ENCODE results near the gene CEP126. TPM values are rescaled to one million over a fixed set of nuclear protein-coding genes. Genes with fewer than 3 reads are reported as not detected.

Gene CEP126, protein sequence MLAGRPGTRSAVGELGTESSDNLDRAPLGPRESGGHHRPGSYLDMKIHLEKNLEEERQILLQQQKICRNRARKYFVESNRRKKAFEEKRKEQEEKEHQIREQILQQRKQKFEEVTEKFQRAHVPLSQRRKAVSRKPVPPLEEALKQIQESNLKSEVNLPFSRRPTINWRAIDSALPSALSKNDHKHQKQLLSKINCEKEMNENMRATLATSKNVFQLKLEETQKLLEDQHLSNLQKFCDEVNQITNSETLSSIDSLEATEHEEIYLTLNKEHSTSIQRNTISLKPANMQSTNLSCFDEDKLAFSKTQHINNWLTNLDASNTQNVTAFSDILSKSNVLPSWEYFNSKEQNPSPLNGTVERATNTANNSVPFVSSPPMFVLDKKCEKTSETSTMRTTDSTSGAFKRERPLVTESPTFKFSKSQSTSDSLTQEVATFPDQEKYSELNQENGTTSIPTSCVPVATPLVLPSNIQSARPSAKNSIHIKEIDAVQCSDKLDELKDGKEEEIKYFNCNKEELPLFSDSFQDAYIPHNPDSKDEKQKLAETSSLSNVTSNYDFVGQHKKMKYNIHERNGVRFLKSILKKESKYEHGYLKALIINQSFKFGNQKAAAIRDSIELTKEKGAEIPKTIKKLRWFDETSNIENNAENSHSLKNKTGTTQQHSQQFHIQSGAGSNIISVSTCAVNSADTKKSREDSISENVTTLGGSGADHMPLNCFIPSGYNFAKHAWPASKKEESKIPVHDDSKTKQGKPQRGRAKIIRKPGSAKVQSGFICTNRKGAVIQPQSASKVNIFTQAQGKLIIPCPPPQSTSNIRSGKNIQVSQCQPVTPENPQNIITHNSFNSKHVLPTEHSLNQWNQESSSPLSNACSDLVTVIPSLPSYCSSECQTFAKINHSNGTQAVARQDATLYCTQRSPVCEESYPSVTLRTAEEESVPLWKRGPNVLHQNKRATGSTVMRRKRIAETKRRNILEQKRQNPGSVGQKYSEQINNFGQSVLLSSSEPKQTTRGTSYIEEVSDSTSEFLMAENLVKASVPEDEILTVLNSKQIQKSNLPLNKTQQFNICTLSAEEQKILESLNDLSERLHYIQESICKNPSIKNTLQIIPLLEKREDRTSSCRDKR
- total RNA-seq = 0.29 and 1.1 TPM in 2 replicates

DNA sequence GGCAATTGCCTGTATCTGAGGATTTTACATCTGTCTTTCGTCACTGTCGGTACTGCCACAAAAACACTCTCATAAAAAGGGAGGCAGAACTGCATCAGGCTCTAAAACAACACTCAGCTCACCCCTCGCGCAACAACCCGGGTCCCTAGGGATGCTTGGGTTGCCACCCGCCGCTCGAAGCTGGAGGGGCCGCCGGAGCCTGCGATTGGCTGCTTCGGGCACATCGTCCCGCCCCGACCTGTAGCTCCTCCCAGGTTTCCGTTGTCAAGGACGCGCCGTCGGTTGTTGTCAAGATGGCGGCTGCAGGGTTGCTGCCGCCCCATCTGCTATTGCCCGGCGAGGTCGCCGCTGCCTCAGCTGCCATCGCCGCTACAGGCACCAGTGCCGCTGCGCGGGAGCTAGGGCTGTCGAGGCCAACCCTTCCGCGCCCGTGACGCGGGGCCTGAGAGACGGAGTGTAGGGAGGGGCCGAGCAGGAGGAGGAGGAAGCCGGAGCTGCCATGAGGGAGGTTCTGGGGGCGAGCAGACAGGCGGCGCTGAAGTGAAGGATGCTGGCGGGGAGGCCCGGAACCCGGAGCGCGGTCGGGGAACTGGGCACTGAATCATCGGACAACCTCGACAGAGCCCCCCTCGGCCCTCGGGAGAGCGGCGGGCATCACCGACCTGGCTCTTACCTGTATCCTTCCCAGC, at the start of gene CEP126:
Gene CEP126, plus strand, starts transcription at position 273 of the 689 bp plus-strand sequence. Its CDS starts 275 bp downstream, at position 548.

DNA sequence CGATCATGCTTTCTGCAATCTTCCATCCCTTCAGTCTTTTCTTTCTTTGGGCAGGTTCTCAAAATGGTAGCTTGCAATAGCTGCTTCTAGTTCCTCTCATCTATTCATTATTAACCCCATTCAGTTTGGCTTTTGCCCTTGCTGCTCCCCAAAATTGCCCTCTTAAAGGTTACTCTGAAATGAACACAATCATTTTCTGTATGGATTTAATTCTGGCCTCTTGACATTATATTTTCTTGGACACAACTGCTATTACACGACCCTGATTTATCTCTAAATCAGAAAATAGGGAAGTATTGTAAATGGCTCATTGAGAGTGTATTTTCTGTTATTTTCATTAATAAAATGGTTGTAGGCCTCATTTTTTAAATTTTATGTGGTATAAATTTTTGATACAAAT, 1.6 kb downstream of the CEP126 start, which contains the start of gene ANGPTL5:
Gene ANGPTL5, minus strand, starts transcription at position 101 of the 400 bp plus-strand sequence. CDS start 8,613 bp downstream, outside the sequence.

DNA sequence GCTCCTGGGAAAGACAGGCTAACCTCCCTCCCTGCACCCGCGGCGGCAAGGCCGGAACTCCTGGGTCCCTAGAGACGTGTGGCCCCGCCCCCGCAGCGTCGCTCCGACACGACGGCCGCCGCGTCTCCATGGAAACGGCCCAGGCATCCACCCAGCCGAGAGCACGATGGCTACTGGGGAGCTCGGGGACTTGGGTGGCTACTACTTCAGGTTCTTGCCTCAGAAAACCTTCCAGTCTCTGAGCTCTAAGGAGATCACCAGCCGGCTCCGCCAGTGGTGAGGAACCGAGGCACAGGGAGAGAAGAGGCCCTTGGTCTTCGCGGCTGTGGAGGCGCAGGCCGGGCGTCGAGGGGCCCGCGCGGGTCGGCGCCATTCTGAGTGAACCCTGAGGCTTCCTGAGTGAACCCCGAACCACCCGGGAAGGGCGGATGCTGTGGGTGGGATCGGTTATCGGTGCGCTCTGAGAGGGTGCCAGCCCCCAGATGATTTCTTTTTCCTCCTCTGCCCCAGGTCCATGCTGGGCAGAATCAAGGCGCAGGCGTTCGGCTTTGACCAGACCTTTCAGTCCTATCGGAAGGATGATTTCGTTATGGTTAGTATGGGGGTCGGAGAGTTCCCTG, 132.6 kb downstream of the CEP126 start, which contains the start of gene CFAP300:
Gene CFAP300, plus strand, starts transcription at position 133 of the 620 bp plus-strand sequence. Its CDS starts 34 bp downstream, at position 167.

Other genes starting within 250 kb of the CEP126 start
- gene ANGPTL5, start 1.5 kb downstream of the CEP126 start, total RNA-seq = not detected in 2 replicates
- 12.1 and 12.4 TPM in 2 replicates for gene CFAP300, start 132.4 kb downstream of the CEP126 start, total RNA-seq
- gene YAP1, start 195.4 kb downstream of the CEP126 start, total RNA-seq = 91.8 and 117 TPM in 2 replicates